ENCODE measurements around the gene NXPH2. TPM values are rescaled to one million over a fixed set of nuclear protein-coding genes. Genes with fewer than 3 reads are reported as not detected.
A peak's percentile ranks its signal among the peaks of the same experiment; 100 is the strongest.

NXPH2 gene
- total RNA-seq, 1 donor: not detected

GRCh38 chr2:138640921-138641676, 139.1 kb downstream of the NXPH2 start:
- Histone ChIP-seq H3K4me3 (ENCODE audit: insufficient read depth, low read length) (no peak overlapping the region), H4K20me1 (ENCODE audit: insufficient read depth, low read length) (no peaks in the 10 kb centered on the region), H3K79me2 (ENCODE audit: insufficient read depth, low read length) (no peaks in the 10 kb centered on the region), H3K4me1 (ENCODE audit: insufficient read depth, low read length) (no peaks in the 10 kb centered on the region), H2AFZ (ENCODE audit: low read length) (no peak overlapping the region), H3K9me3 (ENCODE audit: low read depth, low read length) (no peaks in the 10 kb centered on the region), H3K4me2 (ENCODE audit: insufficient read depth, low read length) (no peak overlapping the region), H3K27me3 (ENCODE audit: insufficient read depth, low read length) (no peaks in the 10 kb centered on the region), H3K36me3 (ENCODE audit: insufficient read depth, low read length) (no peaks in the 10 kb centered on the region), H3K27ac (ENCODE audit: low read depth, low read length) (no peak overlapping the region)
- no peak for TF ChIP-seq CTCF (IDR thresholded peaks at IDR 0.05; ENCODE audit: extremely low read depth, low read depth, low read length)
- no peak for DNase-seq (ENCODE audit: insufficient read length, low spot score, missing footprints)

GRCh38 chr2:138637686-138638085, 142.5 kb downstream of the NXPH2 start:
- Histone ChIP-seq H4K20me1 (ENCODE audit: insufficient read depth, low read length) (no peaks in the 10 kb centered on the region), H3K36me3 (ENCODE audit: insufficient read depth, low read length) (no peaks in the 10 kb centered on the region), H3K4me3 (ENCODE audit: insufficient read depth, low read length) (no peak overlapping the region), H3K27ac (ENCODE audit: low read depth, low read length) (no peak overlapping the region), H2AFZ (ENCODE audit: low read length) (no peak overlapping the region), H3K4me1 (ENCODE audit: insufficient read depth, low read length) (no peaks in the 10 kb centered on the region), H3K79me2 (ENCODE audit: insufficient read depth, low read length) (no peaks in the 10 kb centered on the region), H3K9me3 (ENCODE audit: low read depth, low read length) (no peaks in the 10 kb centered on the region), H3K4me2 (ENCODE audit: insufficient read depth, low read length) (no peak overlapping the region), H3K27me3 (ENCODE audit: insufficient read depth, low read length) (no peaks in the 10 kb centered on the region)
- no peak for TF ChIP-seq CTCF (IDR thresholded peaks at IDR 0.05; ENCODE audit: extremely low read depth, low read depth, low read length)
- DNase-seq (ENCODE audit: insufficient read length, low spot score, missing footprints): no peak

GRCh38 chr2:138637061-138637460, 143.1 kb downstream of the NXPH2 start:
- no peaks in the 10 kb centered on the region for H3K36me3 ChIP-seq (ENCODE audit: insufficient read depth, low read length)
- no peak overlapping the region for H2AFZ ChIP-seq (ENCODE audit: low read length)
- H3K9me3 ChIP-seq (ENCODE audit: low read depth, low read length): no peaks in the 10 kb centered on the region
- no peaks in the 10 kb centered on the region for H3K27me3 ChIP-seq (ENCODE audit: insufficient read depth, low read length)
- H3K27ac ChIP-seq (ENCODE audit: low read depth, low read length): no peak overlapping the region
- H4K20me1 ChIP-seq (ENCODE audit: insufficient read depth, low read length): no peaks in the 10 kb centered on the region
- DNase-seq (ENCODE audit: insufficient read length, low spot score, missing footprints): peak; percentile 3
- H3K4me1 ChIP-seq (ENCODE audit: insufficient read depth, low read length): no peaks in the 10 kb centered on the region
- no peaks in the 10 kb centered on the region for H3K79me2 ChIP-seq (ENCODE audit: insufficient read depth, low read length)
- no peak for TF ChIP-seq CTCF (IDR thresholded peaks at IDR 0.05; ENCODE audit: extremely low read depth, low read depth, low read length)
- no peak overlapping the region for H3K4me3 ChIP-seq (ENCODE audit: insufficient read depth, low read length)
- no peak overlapping the region for H3K4me2 ChIP-seq (ENCODE audit: insufficient read depth, low read length)

- no peak overlapping the region for H3K4me3 ChIP-seq (ENCODE audit: insufficient read depth, low read length)
- H3K27ac ChIP-seq (ENCODE audit: low read depth, low read length): no peak overlapping the region
- no peak overlapping the region for H3K4me2 ChIP-seq (ENCODE audit: insufficient read depth, low read length)
- TF ChIP-seq CTCF (IDR thresholded peaks at IDR 0.05; ENCODE audit: extremely low read depth, low read depth, low read length): no peak
- no peaks in the 10 kb centered on the region for H3K4me1 ChIP-seq (ENCODE audit: insufficient read depth, low read length)
- no peaks in the 10 kb centered on the region for H3K36me3 ChIP-seq (ENCODE audit: insufficient read depth, low read length)
- H3K27me3 ChIP-seq (ENCODE audit: insufficient read depth, low read length): no peaks in the 10 kb centered on the region
- no peaks in the 10 kb centered on the region for H4K20me1 ChIP-seq (ENCODE audit: insufficient read depth, low read length)
- no peak for DNase-seq (ENCODE audit: insufficient read length, low spot score, missing footprints)
- no peaks in the 10 kb centered on the region for H3K79me2 ChIP-seq (ENCODE audit: insufficient read depth, low read length)
- no peak overlapping the region for H2AFZ ChIP-seq (ENCODE audit: low read length)
- H3K9me3 ChIP-seq (ENCODE audit: low read depth, low read length): no peaks in the 10 kb centered on the region
Measured at GRCh38 chr2:138633049-138633448, 147.1 kb downstream of the NXPH2 start.
